Measurements from ENCODE around the gene AKAP10. TPM values are rescaled to one million over a fixed set of nuclear protein-coding genes. Genes with fewer than 3 reads are reported as not detected.

AKAP10 gene
- total RNA-seq, 1 experiment from 2014 or later, result 31.6 TPM

GRCh38 chr17:20008242-20009051 lies 30.8 kb upstream of the AKAP10 start:
- no peaks in the 10 kb centered on the region for H4K20me1 ChIP-seq (ENCODE audit: insufficient read depth)
- H3K4me3 ChIP-seq (replicated peaks in 1 of 2; ENCODE audit: low read depth in 1 of 2, low read length in 2 of 2), result peak overlapping the region; percentile 59 to 71
- 0 out of 2 replicates have a peak, but pooled peaks cover 5% of the 10 kb centered on the region for H3K27me3 ChIP-seq (ENCODE audit: insufficient read depth, low read length)
- peak overlapping the region; percentile 62 for H2AFZ ChIP-seq (ENCODE audit: low read depth, low read length, poor library complexity, severe bottlenecking)
- BruUV-seq (replicated peaks), result no TSS peak
- peaks cover 5 to 25% of the 10 kb centered on the region in 2 experiments; a peak in 2 of 4 replicates for H3K4me1 ChIP-seq (ENCODE audit: control insufficient read depth in 1 of 2, insufficient read depth in 2 of 2, low read length in 2 of 2)
- RAD21 ChIA-PET (ENCODE audit: low non-redundant PET in 1 of 2, low total read pairs in 2 of 2, uncharacterized antibody in 2 of 2, unreplicated experiment in 2 of 2), result interaction anchor here in 1 of 2 experiments (2.3 kb wide), 1 partner anchor 16 kb away, joined by 7 read pairs; no protein-coding TSS in a partner anchor
- CTCF ChIA-PET, result interaction anchor here (0.9 to 2.9 kb wide), 5 partner anchors 12 to 108 kb away, joined by 3 to 47 read pairs (median 3); no protein-coding TSS in a partner anchor
- intact Hi-C loops (cut with micrococcal nuclease), result loop anchor here (5.0 kb wide), 1 partner anchor 89 kb away; no protein-coding TSS in a partner anchor
- POLR2A ChIA-PET, result interaction anchor here (0.8 to 1.7 kb wide), 2 partner anchors 12 to 141 kb away, joined by 3 read pairs; no protein-coding TSS in a partner anchor
- ATAC-seq (peak; percentile 64), DNase-seq (ENCODE audit: low read depth, low spot score) (no peak)
- H3K79me2 ChIP-seq (ENCODE audit: insufficient read depth, low read length), result no peaks in the 10 kb centered on the region
- H3K27ac ChIP-seq (ENCODE audit: low read depth, low read length), result peak overlapping the region; percentile 30; the same call in 1 of the 2 replicates
- TF ChIP-seq POLR2A (IDR thresholded peaks at IDR 0.05; ENCODE audit: borderline replicate concordance, extremely low read depth, insufficient read depth, insufficient read length), result no peak
- TF ChIP-seq CBX3 (IDR thresholded peaks at IDR 0.05; ENCODE audit: low read depth), result 0 out of 2 replicates have a peak, but pooled peaks have one; percentile 0
- peak; percentile 10; the same call in 1 of the 2 replicates for TF ChIP-seq MAX (IDR thresholded peaks at IDR 0.05)
- no peaks in the 10 kb centered on the region for H3K9me3 ChIP-seq (ENCODE audit: control insufficient read depth in 1 of 2, insufficient read depth in 1 of 2, low read depth in 1 of 2, low read length in 2 of 2)
- peak overlapping the region; percentile 91 for H3K4me2 ChIP-seq (ENCODE audit: low read length)
- no peaks in the 10 kb centered on the region for H3K9me2 ChIP-seq (ENCODE audit: insufficient read depth)
- H3K36me3 ChIP-seq (ENCODE audit: control insufficient read depth in 1 of 2, insufficient read depth in 2 of 2, low read length in 2 of 2), result no peaks in the 10 kb centered on the region
- H3K9ac ChIP-seq (ENCODE audit: low read length), result peak overlapping the region; percentile 26; the same call in 1 of the 2 replicates

DNA sequence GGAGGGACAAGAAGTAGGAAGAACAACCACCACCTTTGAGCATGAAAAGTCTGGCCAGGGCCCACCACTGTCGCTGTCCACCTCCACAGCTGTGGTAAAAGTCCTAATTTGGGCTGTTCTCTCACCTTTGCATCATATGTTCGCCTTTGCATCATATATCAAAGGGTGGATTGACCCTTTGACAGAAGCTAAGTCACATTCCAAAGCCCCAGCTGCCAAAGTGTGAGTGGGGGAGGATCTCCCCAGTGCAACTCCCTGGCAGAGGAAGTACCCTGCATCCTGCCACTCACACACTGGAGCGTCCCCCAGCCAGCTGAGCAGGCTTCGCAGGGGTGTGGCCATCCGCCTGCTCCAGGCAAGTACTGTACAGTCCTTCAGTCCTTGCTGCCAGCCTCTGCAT lies 18.9 kb upstream of the AKAP10 start:
- H3K9ac ChIP-seq (ENCODE audit: low read length), result no peak overlapping the region
- no peaks in the 10 kb centered on the region for H3K9me2 ChIP-seq (ENCODE audit: insufficient read depth)
- RAD21 ChIA-PET (ENCODE audit: low non-redundant PET in 1 of 2, low total read pairs in 2 of 2, uncharacterized antibody in 2 of 2, unreplicated experiment in 2 of 2), result no interaction called here
- no TSS peak for BruUV-seq (replicated peaks)
- H3K4me1 ChIP-seq (ENCODE audit: control insufficient read depth in 1 of 2, insufficient read depth in 2 of 2, low read length in 2 of 2), result peaks cover 5 to 6% of the 10 kb centered on the region in 2 experiments; a peak in 2 of 4 replicates
- DNase-seq (ENCODE audit: low read depth, low spot score) (no peak), ATAC-seq (no peak)
- no peaks in the 10 kb centered on the region for H3K36me3 ChIP-seq (ENCODE audit: control insufficient read depth in 1 of 2, insufficient read depth in 2 of 2, low read length in 2 of 2)
- POLR2A ChIA-PET, result interaction anchor here (1.6 kb wide), 1 partner anchor 13 kb away, joined by 3 read pairs; the partner anchor contains the start of gene SPECC1
- no peaks in the 10 kb centered on the region for H3K9me3 ChIP-seq (ENCODE audit: control insufficient read depth in 1 of 2, insufficient read depth in 1 of 2, low read depth in 1 of 2, low read length in 2 of 2)
- H3K27ac ChIP-seq (ENCODE audit: low read depth, low read length), result no peak overlapping the region
- no peak overlapping the region for H2AFZ ChIP-seq (ENCODE audit: low read depth, low read length, poor library complexity, severe bottlenecking)
- intact Hi-C loops (cut with micrococcal nuclease), result loop anchor here (10.0 kb wide), 1 partner anchor 228 kb away; no protein-coding TSS in a partner anchor
- no peaks in the 10 kb centered on the region for H3K27me3 ChIP-seq (ENCODE audit: insufficient read depth, low read length)
- no peaks in the 10 kb centered on the region for H4K20me1 ChIP-seq (ENCODE audit: insufficient read depth)
- H3K4me3 ChIP-seq (replicated peaks in 1 of 2; ENCODE audit: low read depth in 1 of 2, low read length in 2 of 2), result no peak overlapping the region
- TF ChIP-seq ZBTB33 (IDR thresholded peaks at IDR 0.05; ENCODE audit: extremely low read depth, insufficient replicate concordance, low read length) (no peak), TCF7L2 (IDR thresholded peaks at IDR 0.05; ENCODE audit: borderline replicate concordance, extremely low read depth, insufficient read depth, insufficient read length) (peak; percentile 16), RAD21 (IDR thresholded peaks at IDR 0.05; ENCODE audit: low read depth) (no peak), POLR2A (IDR thresholded peaks at IDR 0.05; ENCODE audit: borderline replicate concordance, extremely low read depth, insufficient read depth, insufficient read length) (no peak), SIN3A (IDR thresholded peaks at IDR 0.05; ENCODE audit: low read depth) (no peak)
- H3K4me2 ChIP-seq (ENCODE audit: low read length), result no peak overlapping the region
- CTCF ChIA-PET, result interaction anchor here (1.5 to 1.8 kb wide), 2 partner anchors 12 to 14 kb away, joined by 4 to 7 read pairs; partner anchors contain the start of gene SPECC1
- H3K79me2 ChIP-seq (ENCODE audit: insufficient read depth, low read length), result no peaks in the 10 kb centered on the region
